ENCODE data around the gene TBC1D9B.

Gene TBC1D9B

GRCh38 chr5:179930788-179931473 lies 23.2 kb upstream of the TBC1D9B start:
- no peak overlapping the region for H3K4me3 ChIP-seq (ENCODE audit: low read depth, low read length)
- no peak for TF ChIP-seq CTCF (IDR thresholded peaks at IDR 0.05; ENCODE audit: low read depth, low read length, missing control alignments)
- DNase-seq (ENCODE audit: low read depth) = no peak

- no peak overlapping the region for H3K4me3 ChIP-seq (ENCODE audit: low read depth, low read length)
- TF ChIP-seq CTCF (IDR thresholded peaks at IDR 0.05; ENCODE audit: low read depth, low read length, missing control alignments) = no peak
- no peak for DNase-seq (ENCODE audit: low read depth)
Measured at GRCh38 chr5:179927824-179928223, 20.1 kb upstream of the TBC1D9B start.

GRCh38 chr5:179926657-179927056 lies 19.0 kb upstream of the TBC1D9B start:
- DNase-seq (ENCODE audit: low read depth) = no peak
- no peak overlapping the region for H3K4me3 ChIP-seq (ENCODE audit: low read depth, low read length)
- no peak for TF ChIP-seq CTCF (IDR thresholded peaks at IDR 0.05; ENCODE audit: low read depth, low read length, missing control alignments)

- peak; percentile 51 for DNase-seq (ENCODE audit: low read depth)
- no peak for TF ChIP-seq CTCF (IDR thresholded peaks at IDR 0.05; ENCODE audit: low read depth, low read length, missing control alignments)
- H3K4me3 ChIP-seq (ENCODE audit: low read depth, low read length) = no peak overlapping the region
Measured at GRCh38 chr5:179923436-179923835, 15.7 kb upstream of the TBC1D9B start.

GRCh38 chr5:179920175-179920574 lies 12.5 kb upstream of the TBC1D9B start:
- TF ChIP-seq CTCF (IDR thresholded peaks at IDR 0.05; ENCODE audit: low read depth, low read length, missing control alignments) = no peak
- H3K4me3 ChIP-seq (ENCODE audit: low read depth, low read length) = no peak overlapping the region
- DNase-seq (ENCODE audit: low read depth) = no peak

GRCh38 chr5:179919487-179920060 lies 11.9 kb upstream of the TBC1D9B start:
- DNase-seq (ENCODE audit: low read depth) = no peak
- no peak for TF ChIP-seq CTCF (IDR thresholded peaks at IDR 0.05; ENCODE audit: low read depth, low read length, missing control alignments)
- H3K4me3 ChIP-seq (ENCODE audit: low read depth, low read length) = no peak overlapping the region

All from GM12864 (cell line).